RKO (cell line): Measurements from ENCODE around the gene ODAD3.
"Not testable (repeated sequence)": the region's sequence is repeated elsewhere in the genome, so short reads cannot be mapped to it uniquely, and the experiment has no call there.

Source experiments
- DNase-seq: peaks from one replicate; pipeline ENCODE4 v3.0.0-alpha.2; 2016; ENCODE audit warnings: low spot score

Gene ODAD3

GRCh38 chr19:11460207-11460606 lies 25.3 kb upstream of the ODAD3 start:
- no peak for DNase-seq

- not testable (repeated sequence) for DNase-seq
Observed at GRCh38 chr19:11458912-11459311, 24.0 kb upstream of the ODAD3 start.

GRCh38 chr19:11458236-11458900 lies 23.4 kb upstream of the ODAD3 start:
- DNase-seq: no peak

GRCh38 chr19:11457831-11458230 lies 22.9 kb upstream of the ODAD3 start:
- no peak for DNase-seq

- no peak for DNase-seq
Observed at GRCh38 chr19:11457115-11457514, 22.2 kb upstream of the ODAD3 start.

GRCh38 chr19:11456659-11457058 lies 21.7 kb upstream of the ODAD3 start:
- no peak for DNase-seq

- DNase-seq: not testable (repeated sequence)
Observed at GRCh38 chr19:11455233-11455554, 20.3 kb upstream of the ODAD3 start.

GRCh38 chr19:11453468-11454341 lies 18.8 kb upstream of the ODAD3 start:
- DNase-seq: no peak

GRCh38 chr19:11452620-11453310 lies 17.8 kb upstream of the ODAD3 start:
- no peak for DNase-seq

- no peak for DNase-seq
Observed at GRCh38 chr19:11451871-11452619, 17.1 kb upstream of the ODAD3 start.

GRCh38 chr19:11451327-11451870 lies 16.5 kb upstream of the ODAD3 start:
- no peak for DNase-seq

- DNase-seq: no peak
Observed at GRCh38 chr19:11450570-11451326, 15.8 kb upstream of the ODAD3 start.

- no peak for DNase-seq
Observed at GRCh38 chr19:11448923-11449554, 14.1 kb upstream of the ODAD3 start.

- no peak for DNase-seq
Observed at GRCh38 chr19:11448410-11448809, 13.5 kb upstream of the ODAD3 start.

GRCh38 chr19:11447347-11448262 lies 12.7 kb upstream of the ODAD3 start:
- DNase-seq: no peak

GRCh38 chr19:11446652-11447301 lies 11.9 kb upstream of the ODAD3 start:
- no peak for DNase-seq

GRCh38 chr19:11446271-11446651 lies 11.3 kb upstream of the ODAD3 start:
- DNase-seq: no peak

GRCh38 chr19:11445141-11445540 lies 10.2 kb upstream of the ODAD3 start:
- no peak for DNase-seq

- DNase-seq: no peak
Observed at GRCh38 chr19:11444059-11444458, 9.1 kb upstream of the ODAD3 start.
